GM21381 (cell line): ENCODE measurements around the gene HSD17B14.
"Not testable (repeated sequence)": the region's sequence is repeated elsewhere in the genome, so short reads cannot be mapped to it uniquely, and the experiment has no call there.

Source experiments
- ATAC-seq: cut with Tn5 transposase; IDR thresholded peaks from one replicate; pipeline ENCODE4 v1.9.1; 2021; ENCODE audit warnings: mild to moderate bottlenecking, moderate library complexity; ENCODE audit not compliant: unreplicated experiment

HSD17B14 gene

GRCh38 chr19:48799358-48800300 is 36.7 kb downstream of the HSD17B14 start:
- no peak for ATAC-seq

DNA sequence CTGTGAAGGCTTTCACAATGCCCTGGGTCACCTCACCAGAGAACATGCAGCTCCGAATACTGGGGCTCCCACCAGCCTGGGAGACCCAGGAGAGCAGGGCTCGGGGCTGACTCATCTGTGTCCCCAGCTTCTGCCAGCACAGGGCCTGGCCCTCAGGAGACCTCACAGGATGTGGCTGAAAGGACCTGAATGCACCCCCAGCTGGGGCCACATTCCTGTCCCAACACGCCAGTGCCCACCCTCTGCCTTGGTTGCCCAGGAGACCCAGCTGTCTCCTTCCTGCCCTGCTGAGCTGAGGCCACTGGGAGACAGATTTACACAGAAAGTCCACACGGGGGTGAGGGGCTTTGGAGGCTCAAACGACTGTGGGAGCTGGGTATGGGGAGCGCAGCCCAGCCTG is 37.4 kb downstream of the HSD17B14 start:
- ATAC-seq = no peak

GRCh38 chr19:48797103-48797502 is 39.2 kb downstream of the HSD17B14 start:
- no peak for ATAC-seq

DNA sequence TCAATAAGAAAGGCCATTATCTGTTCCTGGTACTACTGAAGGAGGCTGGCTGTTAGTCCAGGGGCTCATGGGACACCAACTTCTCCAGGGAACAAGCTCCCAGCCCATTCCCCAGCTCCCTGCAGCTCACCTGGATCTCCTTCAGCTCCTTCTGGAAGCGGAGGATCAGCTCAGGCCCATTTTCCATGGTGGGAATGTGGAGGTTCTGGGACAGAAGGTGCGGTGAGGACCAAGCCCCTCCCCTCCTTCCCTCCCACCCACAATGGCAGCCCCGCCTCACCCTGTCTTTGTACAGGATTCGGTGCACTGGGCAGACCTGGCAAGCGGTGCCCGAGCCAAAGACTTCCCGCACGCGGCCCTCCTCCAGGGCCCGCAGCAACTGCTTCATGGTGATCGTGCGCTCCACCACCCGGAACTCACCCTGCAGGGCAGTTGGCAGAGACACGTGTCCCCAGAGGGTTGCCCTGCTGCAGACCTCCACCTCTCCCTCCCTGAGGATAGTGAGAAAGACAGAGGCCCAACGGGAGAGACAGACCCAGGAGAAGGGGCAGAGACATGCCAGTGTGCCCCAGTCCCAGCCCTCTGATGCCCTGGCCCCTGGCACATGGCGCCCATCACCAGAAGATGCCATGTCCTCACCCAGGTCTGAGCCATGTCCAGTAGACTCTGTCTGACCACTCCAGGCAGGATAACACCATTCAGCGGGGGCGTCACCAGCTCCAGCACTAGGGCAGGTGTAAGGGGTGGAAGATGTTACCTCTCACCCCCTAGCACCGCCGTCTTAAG is 39.8 kb downstream of the HSD17B14 start:
- ATAC-seq = no peak

DNA sequence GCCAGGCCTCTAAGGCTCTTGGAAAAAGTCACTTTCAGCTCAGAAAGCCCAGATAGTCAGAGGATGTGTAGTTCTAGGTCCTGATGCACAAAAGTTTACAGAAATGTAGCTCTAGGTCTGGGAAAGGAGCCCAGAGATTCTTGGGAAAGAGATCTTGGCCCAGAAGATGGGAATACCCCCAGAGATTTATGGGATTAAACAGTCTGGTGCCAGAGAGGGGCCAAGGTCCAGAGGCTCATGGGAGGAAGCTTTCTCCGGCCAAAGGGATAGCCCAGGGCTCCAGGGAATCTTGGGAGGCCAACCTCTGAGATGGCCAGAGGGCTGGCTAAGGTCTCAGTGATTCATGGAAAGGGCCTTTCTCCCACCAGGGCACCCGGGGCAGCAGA is 40.6 kb downstream of the HSD17B14 start:
- no peak for ATAC-seq

DNA sequence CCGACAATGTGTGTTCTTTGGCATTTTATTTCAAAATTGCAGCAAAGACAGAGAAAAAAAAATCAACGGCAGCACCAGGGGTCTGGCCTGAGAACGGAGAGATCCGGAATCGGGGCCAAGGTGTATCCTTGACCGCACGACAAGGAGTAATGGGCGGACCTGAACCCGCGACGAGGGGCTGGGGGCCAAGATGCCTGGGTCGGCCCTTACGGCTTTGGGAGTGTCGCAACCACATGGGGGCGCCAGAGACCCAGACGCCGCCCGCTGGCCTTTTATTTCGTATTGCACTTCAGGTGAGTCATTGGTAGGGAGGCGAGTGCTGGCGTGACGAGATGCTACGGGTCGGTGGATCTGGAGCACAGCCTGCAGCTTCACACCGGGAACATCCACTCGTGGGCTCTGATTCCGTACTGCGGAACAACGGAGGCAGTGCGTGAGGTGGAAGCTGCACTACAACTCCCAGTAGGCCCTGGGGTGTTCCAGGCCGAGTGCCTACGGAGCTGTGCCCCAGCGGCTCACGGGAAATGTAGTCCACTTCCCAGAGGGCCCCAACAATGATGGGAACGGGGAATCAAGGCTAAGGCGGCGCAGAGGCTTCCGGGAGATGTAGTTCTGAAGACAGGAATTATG is 41.1 kb downstream of the HSD17B14 start:
- ATAC-seq = peak; percentile 79

GRCh38 chr19:48794291-48794690 is 42.0 kb downstream of the HSD17B14 start:
- ATAC-seq = no peak

DNA sequence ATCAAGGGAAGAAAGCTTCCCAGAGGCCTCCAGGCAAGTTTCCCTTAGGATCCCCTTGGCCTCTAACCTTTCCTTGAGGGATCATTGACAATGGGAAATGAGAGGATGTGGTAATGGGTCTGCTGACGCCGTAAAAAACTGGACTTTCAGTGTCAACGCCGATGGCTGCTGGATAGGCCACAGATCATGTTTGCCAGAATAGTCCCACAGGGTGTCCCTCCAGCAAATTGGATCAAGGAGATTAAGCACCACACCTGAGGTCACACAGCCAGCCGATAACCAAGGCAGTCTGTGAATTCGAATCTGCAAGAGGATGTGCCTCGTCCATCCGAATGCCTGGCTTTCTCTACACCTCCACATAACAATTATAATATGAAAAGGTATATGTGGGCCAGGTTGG is 43.0 kb downstream of the HSD17B14 start:
- no peak for ATAC-seq

GRCh38 chr19:48787331-48787730 is 49.0 kb downstream of the HSD17B14 start:
- ATAC-seq = not testable (repeated sequence)

GRCh38 chr19:48786422-48786821 is 49.9 kb downstream of the HSD17B14 start:
- not testable (repeated sequence) for ATAC-seq

DNA sequence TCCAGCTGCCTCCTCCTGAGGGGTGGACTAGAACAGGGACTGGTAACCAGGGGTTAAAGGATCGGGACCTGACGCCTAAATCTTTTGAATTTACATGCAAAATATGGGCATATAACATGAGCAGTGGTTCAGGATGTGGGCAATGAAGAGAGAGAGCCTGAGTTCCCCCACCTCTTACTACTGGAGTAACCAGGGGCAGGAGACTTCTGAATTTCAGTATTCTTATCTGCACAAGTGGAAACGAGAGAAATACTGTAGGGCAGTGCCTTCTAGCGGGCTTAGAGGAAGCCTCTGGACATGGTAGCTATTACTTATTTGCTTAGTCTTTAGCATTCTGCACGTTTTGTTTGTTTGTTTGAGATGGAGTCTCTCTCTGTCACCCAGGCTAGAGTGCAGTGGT is 51.8 kb downstream of the HSD17B14 start:
- no peak for ATAC-seq

DNA sequence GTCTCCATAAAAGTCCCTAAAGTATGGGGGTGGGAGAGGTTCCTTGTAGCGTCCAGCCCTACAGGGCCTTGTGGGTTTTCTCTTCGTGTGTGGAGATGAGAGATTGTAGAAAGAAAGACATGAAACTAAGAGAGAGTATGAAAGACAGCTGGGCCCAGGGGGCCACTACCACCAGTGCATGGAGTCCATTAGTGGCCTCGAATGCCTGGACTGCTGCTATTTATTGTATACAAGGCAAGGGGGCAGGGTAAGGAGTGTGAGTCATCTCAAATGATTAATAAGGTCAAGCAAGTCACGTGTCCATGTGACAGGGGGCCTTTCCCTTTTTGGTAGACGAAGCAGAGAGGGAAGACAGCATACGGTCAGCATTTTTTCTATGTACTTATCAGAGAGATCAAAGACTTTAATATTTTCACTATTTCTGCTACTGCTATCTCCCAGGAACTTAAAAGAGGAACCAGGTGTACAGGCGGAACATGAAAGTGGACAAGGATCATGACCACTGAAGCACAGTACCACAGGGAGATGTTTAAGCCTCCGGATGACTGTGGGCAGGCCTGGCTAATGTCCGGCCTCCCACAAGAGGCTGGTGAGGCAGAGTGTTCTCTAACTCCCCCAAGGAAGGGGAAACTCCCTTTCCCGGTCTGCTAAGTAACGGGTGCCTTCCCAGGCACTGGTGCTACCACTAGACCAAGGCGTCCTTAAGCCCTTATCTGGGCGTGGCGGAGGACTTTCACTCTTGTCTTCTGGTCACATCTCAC is 55.5 kb downstream of the HSD17B14 start:
- ATAC-seq = no peak

- no peak for ATAC-seq
Observed at GRCh38 chr19:48779636-48780035, 56.7 kb downstream of the HSD17B14 start.

- ATAC-seq = no peak
Observed at GRCh38 chr19:48777720-48778119, 58.6 kb downstream of the HSD17B14 start.

- no peak for ATAC-seq
Observed at GRCh38 chr19:48777139-48777538, 59.2 kb downstream of the HSD17B14 start.

- ATAC-seq = no peak
Observed at GRCh38 chr19:48772503-48772953, 63.8 kb downstream of the HSD17B14 start.

GRCh38 chr19:48770734-48771472 is 65.4 kb downstream of the HSD17B14 start:
- ATAC-seq = no peak

GRCh38 chr19:48770266-48770665 is 66.0 kb downstream of the HSD17B14 start:
- ATAC-seq = no peak

DNA sequence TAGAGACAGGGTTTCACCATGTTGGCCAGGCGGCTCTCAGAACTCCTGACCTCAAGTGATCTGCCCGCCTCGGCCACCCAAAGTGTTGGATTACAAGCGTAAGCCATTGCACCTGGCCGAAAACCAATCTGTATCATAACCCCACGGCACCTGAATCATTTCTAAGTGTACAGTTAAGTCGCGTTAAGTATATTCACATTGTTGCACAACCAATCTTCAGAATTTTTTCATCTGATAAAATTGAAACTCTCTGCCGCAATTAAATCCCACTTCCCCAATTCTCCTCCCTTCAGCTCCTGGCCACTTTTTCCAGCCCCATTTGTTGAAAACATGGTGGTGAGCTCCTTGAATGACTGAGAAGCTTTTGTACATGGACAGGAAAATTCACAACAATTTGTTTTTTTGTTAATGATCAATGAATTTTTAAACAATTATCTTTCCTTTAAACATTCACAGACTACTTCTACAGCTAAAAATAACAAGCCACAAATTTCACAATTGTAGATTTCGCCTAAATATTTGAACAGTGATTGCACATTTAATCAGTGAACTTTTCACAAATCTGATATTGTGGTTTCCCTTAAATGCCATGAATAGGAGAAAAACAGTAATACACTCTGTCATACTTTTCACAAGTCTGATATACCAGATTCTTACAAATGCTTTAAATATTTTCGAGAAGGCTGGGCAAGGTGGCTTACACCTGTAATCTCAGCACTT is 67.1 kb downstream of the HSD17B14 start:
- no peak for ATAC-seq
